Fibroblast of lung (primary cell): ENCODE results near the gene KDM4D. TPM values are rescaled to one million over a fixed set of nuclear protein-coding genes. Genes with fewer than 3 reads are reported as not detected.

Source experiments
- DNase-seq, 2 donors: peaks; one replicate each; pipeline versions ENCODE4 v3.0.0 to v3.0.0-alpha.2; 2010; ENCODE audit warnings: low read depth in 2 of 2
- H2AFZ ChIP-seq: 2 replicates; pipeline ENCODE4 v1.5.1; 2012; ENCODE audit warnings: low read length, control low read depth, inconsistent platforms
- H3K27ac ChIP-seq: 2 replicates; pipeline ENCODE4 v1.5.1; 2011; ENCODE audit warnings: low read length, control low read depth; ENCODE audit not compliant: insufficient read depth
- H3K27me3 ChIP-seq: 2 replicates; pipeline ENCODE4 v1.5.1; 2011; ENCODE audit warnings: mild to moderate bottlenecking, low read length; ENCODE audit not compliant: control insufficient read depth, insufficient read depth
- H3K36me3 ChIP-seq: 2 replicates; pipeline ENCODE4 v1.5.1; 2011; ENCODE audit warnings: low read length; ENCODE audit not compliant: control insufficient read depth, insufficient read depth
- H3K4me1 ChIP-seq: 2 replicates; pipeline ENCODE4 v1.5.1; 2011; ENCODE audit warnings: low read length; ENCODE audit not compliant: control insufficient read depth, insufficient read depth; ENCODE audit errors: extremely low read depth
- H3K4me2 ChIP-seq: 2 replicates; pipeline ENCODE4 v1.5.1; 2011; ENCODE audit warnings: low read length, control low read depth; ENCODE audit not compliant: insufficient read depth; ENCODE audit errors: extremely low read depth
- H3K4me3 ChIP-seq, 4 experiments: fragments of 200-600 bp in 1 of 4; sonication (generic) in 1 of 4; replicated peaks in 1 of 4; 2 replicates each; pipeline ENCODE4 v1.5.1; 2011 to 2016; ENCODE audit warnings: low read length in 4 of 4, low read depth in 3 of 4, mild to moderate bottlenecking in 3 of 4, control low read depth in 2 of 4, inconsistent platforms in 1 of 4, mixed read lengths in 1 of 4; ENCODE audit not compliant: insufficient read depth in 1 of 4; ENCODE audit errors: control extremely low read depth in 1 of 4
- H3K79me2 ChIP-seq: 2 replicates; pipeline ENCODE4 v1.5.1; 2012; ENCODE audit warnings: mild to moderate bottlenecking, low read length, inconsistent platforms; ENCODE audit not compliant: control insufficient read depth, insufficient read depth
- H3K9ac ChIP-seq: 2 replicates; pipeline ENCODE4 v1.5.1; 2011; ENCODE audit warnings: mild to moderate bottlenecking, low read length, control low read depth; ENCODE audit not compliant: insufficient read depth
- H3K9me3 ChIP-seq: 2 replicates; pipeline ENCODE4 v1.5.1; 2012; ENCODE audit warnings: low read depth, low read length; ENCODE audit not compliant: control insufficient read depth, insufficient read depth
- H4K20me1 ChIP-seq: 2 replicates; pipeline ENCODE4 v1.5.1; 2011; ENCODE audit warnings: low read length; ENCODE audit not compliant: control insufficient read depth, insufficient read depth; ENCODE audit errors: extremely low read depth
- EZH2 ChIP-seq: IDR thresholded peaks from 2 replicates; pipeline ENCODE4 v1.5.1; 2012; ENCODE audit warnings: low read length, control low read depth, mild to moderate bottlenecking; ENCODE audit errors: missing control alignments
- polyA plus RNA-seq, 2 donors: library from polyadenylated mRNA; depleted of rRNA in 1 of 2; stranded (reverse) in 1 of 2; unstranded in 1 of 2; fragments of >200 nt; gene quantifications; 2 replicates each; pipeline ENCODE4 v1.2.1, GENCODE V29; 2011 to 2012; ENCODE audit warnings: missing spikeins in 1 of 2
- total RNA-seq: library from RNA; depleted of rRNA; stranded (reverse); fragments of >200 nt; gene quantifications from 2 replicates; pipeline ENCODE4 v1.2.1, GENCODE V29; 2014
- TF ChIP-seq, protein P1 (sequence below), 2 donors: IDR thresholded peaks in 1 of 2; conservative IDR thresholded peaks in 1 of 2; 1 replicate in 1 of 2; 2 replicates in 1 of 2; pipeline ENCODE4 v1.5.1; 2011 to 2012; ENCODE audit warnings: low read length in 2 of 2, control low read depth in 1 of 2, inconsistent platforms in 1 of 2, low read depth in 1 of 2, mild to moderate bottlenecking in 1 of 2

KDM4D gene
- total and polyA plus RNA-seq, 2 donors (not counting 1 experiment from before 2014, with no cell fraction given): 0.50 to 0.94 TPM

GRCh38 chr11:94938095-94939055 is 35.1 kb upstream of the KDM4D start:
- no peaks in the 10 kb centered on the region for H4K20me1 ChIP-seq
- H3K9me3 ChIP-seq: no peaks in the 10 kb centered on the region
- peak overlapping the region; percentile 62 for H3K27ac ChIP-seq
- no peaks in the 10 kb centered on the region for H3K27me3 ChIP-seq
- no peak overlapping the region for H3K9ac ChIP-seq
- peak overlapping the region; percentile 34 for H3K4me2 ChIP-seq
- no peak overlapping the region for H2AFZ ChIP-seq
- no peaks in the 10 kb centered on the region for H3K36me3 ChIP-seq
- DNase-seq: peak; percentile 92 to 95
- H3K79me2 ChIP-seq: no peaks in the 10 kb centered on the region
- no peak for TF ChIP-seq EZH2
- TF ChIP-seq, protein P1, sequence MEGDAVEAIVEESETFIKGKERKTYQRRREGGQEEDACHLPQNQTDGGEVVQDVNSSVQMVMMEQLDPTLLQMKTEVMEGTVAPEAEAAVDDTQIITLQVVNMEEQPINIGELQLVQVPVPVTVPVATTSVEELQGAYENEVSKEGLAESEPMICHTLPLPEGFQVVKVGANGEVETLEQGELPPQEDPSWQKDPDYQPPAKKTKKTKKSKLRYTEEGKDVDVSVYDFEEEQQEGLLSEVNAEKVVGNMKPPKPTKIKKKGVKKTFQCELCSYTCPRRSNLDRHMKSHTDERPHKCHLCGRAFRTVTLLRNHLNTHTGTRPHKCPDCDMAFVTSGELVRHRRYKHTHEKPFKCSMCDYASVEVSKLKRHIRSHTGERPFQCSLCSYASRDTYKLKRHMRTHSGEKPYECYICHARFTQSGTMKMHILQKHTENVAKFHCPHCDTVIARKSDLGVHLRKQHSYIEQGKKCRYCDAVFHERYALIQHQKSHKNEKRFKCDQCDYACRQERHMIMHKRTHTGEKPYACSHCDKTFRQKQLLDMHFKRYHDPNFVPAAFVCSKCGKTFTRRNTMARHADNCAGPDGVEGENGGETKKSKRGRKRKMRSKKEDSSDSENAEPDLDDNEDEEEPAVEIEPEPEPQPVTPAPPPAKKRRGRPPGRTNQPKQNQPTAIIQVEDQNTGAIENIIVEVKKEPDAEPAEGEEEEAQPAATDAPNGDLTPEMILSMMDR (conservative IDR thresholded peaks at IDR 0.05 in 1 of 2, IDR thresholded peaks at IDR 0.05 in 1 of 2; ENCODE audit: low read depth in 1 of 2, low read length in 2 of 2): no peak
- H3K4me1 ChIP-seq: peaks cover 21% of the 10 kb centered on the region
- no peak overlapping the region for H3K4me3 ChIP-seq

- no peak overlapping the region for H2AFZ ChIP-seq
- TF ChIP-seq, protein P1 (conservative IDR thresholded peaks at IDR 0.05 in 1 of 2, IDR thresholded peaks at IDR 0.05 in 1 of 2; ENCODE audit: low read depth in 1 of 2, low read length in 2 of 2): no peak
- TF ChIP-seq EZH2: no peak
- H3K4me3 ChIP-seq: no peak overlapping the region
- H3K79me2 ChIP-seq: no peaks in the 10 kb centered on the region
- DNase-seq: no peak
- H3K4me1 ChIP-seq: peaks cover 16% of the 10 kb centered on the region
- no peaks in the 10 kb centered on the region for H3K9me3 ChIP-seq
- H3K9ac ChIP-seq: no peak overlapping the region
- no peak overlapping the region for H3K27ac ChIP-seq
- no peaks in the 10 kb centered on the region for H3K36me3 ChIP-seq
- H3K27me3 ChIP-seq: no peaks in the 10 kb centered on the region
- no peaks in the 10 kb centered on the region for H4K20me1 ChIP-seq
- no peak overlapping the region for H3K4me2 ChIP-seq
Measured at GRCh38 chr11:94939346-94939745, 34.2 kb upstream of the KDM4D start.

DNA sequence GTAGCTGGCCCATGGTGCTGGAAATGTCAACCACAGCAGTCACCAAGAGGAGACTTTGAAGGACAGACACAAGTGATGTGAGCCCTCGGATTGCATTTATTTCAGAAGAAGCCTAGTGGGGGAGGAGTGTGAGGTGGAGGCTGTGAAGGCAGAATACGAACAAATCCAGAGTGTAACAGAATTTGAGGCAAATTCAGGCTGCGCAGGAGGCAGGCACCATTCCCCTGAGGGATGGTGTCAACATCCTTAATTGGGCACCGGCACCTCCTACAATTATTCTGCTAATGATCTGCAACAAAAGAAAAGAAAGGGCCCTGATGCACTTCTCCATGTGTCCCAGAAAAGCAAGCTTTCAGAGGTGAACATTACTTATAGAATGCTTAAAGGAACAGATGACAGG is 32.4 kb upstream of the KDM4D start:
- no peak for DNase-seq
- Histone ChIP-seq H3K9me3 (no peaks in the 10 kb centered on the region), H3K27me3 (no peaks in the 10 kb centered on the region), H3K36me3 (no peaks in the 10 kb centered on the region), H3K9ac (no peak overlapping the region), H3K27ac (no peak overlapping the region), H3K4me3 (no peak overlapping the region), H3K4me1 (peaks cover 6% of the 10 kb centered on the region), H2AFZ (no peak overlapping the region), H3K4me2 (no peak overlapping the region), H4K20me1 (no peaks in the 10 kb centered on the region), H3K79me2 (no peaks in the 10 kb centered on the region)
- TF ChIP-seq, protein P1 (conservative IDR thresholded peaks at IDR 0.05 in 1 of 2, IDR thresholded peaks at IDR 0.05 in 1 of 2; ENCODE audit: low read depth in 1 of 2, low read length in 2 of 2): no peak
- TF ChIP-seq EZH2: no peak
